Measurements from ENCODE around the gene BTG3. TPM values are rescaled to one million over a fixed set of nuclear protein-coding genes. Genes with fewer than 3 reads are reported as not detected.

BTG3 gene
- total RNA-seq, 1 experiment from 2014 or later: 76.8 TPM

DNA sequence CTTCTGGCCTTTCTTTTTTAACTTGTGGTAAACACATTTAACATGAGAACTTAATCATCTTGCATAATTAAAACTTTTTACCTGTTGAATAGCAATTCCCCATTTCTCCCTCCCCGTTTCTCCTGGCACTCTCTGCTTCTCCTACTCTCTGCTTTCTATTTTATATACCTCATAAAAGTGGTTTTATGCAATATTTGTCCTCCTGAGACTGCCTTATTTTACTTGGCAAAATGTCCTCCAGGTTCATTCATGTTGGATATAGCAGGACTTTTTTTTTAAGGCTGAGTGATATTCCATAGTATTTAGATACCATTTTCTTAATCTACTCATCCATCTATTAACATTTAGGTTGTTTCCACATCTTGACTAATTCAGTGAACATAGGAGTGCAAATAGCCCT lies 35.0 kb downstream of the BTG3 start:
- Histone ChIP-seq H3K4me1 (ENCODE audit: insufficient read depth, low read length, poor library complexity, severe bottlenecking) (no peaks in the 10 kb centered on the region), H3K9me3 (ENCODE audit: low read depth, low read length, poor library complexity, severe bottlenecking) (no peaks in the 10 kb centered on the region), H3K27me3 (replicated peaks; ENCODE audit: insufficient read depth, low read depth, low read length, poor library complexity) (no peaks in the 10 kb centered on the region), H3K27ac (ENCODE audit: low read depth, low read length, poor library complexity, severe bottlenecking) (no peak overlapping the region), H3K36me3 (ENCODE audit: insufficient read depth, low read length, poor library complexity, severe bottlenecking) (no peaks in the 10 kb centered on the region), H3K4me3 (ENCODE audit: low read depth, low read length, poor library complexity, severe bottlenecking) (no peak overlapping the region)
- intact Hi-C loops (cut with micrococcal nuclease; ENCODE audit: unreplicated experiment): no loop called here
- no peak for DNase-seq (ENCODE audit: low spot score)
- TF ChIP-seq EZH2 (IDR thresholded peaks at IDR 0.05; ENCODE audit: borderline replicate concordance, low read depth, low read length, poor library complexity, severe bottlenecking): no peak
- TF ChIP-seq, protein P1, sequence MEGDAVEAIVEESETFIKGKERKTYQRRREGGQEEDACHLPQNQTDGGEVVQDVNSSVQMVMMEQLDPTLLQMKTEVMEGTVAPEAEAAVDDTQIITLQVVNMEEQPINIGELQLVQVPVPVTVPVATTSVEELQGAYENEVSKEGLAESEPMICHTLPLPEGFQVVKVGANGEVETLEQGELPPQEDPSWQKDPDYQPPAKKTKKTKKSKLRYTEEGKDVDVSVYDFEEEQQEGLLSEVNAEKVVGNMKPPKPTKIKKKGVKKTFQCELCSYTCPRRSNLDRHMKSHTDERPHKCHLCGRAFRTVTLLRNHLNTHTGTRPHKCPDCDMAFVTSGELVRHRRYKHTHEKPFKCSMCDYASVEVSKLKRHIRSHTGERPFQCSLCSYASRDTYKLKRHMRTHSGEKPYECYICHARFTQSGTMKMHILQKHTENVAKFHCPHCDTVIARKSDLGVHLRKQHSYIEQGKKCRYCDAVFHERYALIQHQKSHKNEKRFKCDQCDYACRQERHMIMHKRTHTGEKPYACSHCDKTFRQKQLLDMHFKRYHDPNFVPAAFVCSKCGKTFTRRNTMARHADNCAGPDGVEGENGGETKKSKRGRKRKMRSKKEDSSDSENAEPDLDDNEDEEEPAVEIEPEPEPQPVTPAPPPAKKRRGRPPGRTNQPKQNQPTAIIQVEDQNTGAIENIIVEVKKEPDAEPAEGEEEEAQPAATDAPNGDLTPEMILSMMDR (conservative IDR thresholded peaks at IDR 0.05; ENCODE audit: low read depth, low read length): no peak
- ChIA-PET CTCF (interaction anchor here (0.6 kb wide), 1 partner anchor 122 kb away, joined by 8 read pairs; no protein-coding TSS in a partner anchor), POLR2A (ENCODE audit: low non-redundant PET) (no interaction called here)
- no TSS peak for BruUV-seq (replicated peaks)

DNA sequence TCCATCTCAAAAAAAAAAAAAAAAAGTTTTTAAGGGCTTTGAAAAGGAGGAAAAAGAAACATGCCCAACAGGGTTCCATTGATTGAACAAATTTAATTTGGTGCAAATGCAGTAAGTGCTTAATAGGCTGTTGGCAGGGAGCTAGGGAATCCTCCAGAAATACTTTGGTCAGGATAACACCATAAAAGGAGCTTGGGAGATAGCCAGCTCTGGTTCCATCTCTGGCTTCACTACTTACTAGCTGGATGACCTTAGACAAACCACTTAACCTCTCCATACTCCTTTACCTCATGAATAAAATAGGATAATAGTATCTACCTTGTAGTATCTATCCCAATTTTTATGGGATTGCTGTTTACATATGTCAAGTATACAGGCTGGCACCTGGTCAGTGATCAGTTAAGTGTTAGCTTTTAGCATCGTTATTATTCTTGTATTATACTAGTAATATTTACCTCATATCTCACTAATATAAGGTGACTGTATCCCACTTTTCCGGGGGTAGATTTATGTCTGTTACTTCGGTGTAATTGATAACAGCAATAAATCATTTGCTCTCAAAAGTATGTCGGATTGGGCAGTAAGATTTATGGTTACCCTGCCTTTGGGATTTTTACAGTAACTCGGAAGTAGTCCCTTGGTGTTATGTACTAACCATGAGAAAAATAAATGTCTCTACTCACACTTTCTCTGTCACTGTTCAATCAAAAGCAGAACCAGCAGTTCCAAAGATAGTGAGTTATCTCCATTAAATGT lies 36.4 kb downstream of the BTG3 start:
- no peak for DNase-seq (ENCODE audit: low spot score)

GRCh38 chr21:17575076-17575475 lies 37.6 kb downstream of the BTG3 start:
- no peaks in the 10 kb centered on the region for H3K4me1 ChIP-seq (ENCODE audit: insufficient read depth, low read length, poor library complexity, severe bottlenecking)
- BruUV-seq (replicated peaks): no TSS peak
- H3K36me3 ChIP-seq (ENCODE audit: insufficient read depth, low read length, poor library complexity, severe bottlenecking): no peaks in the 10 kb centered on the region
- no peak for TF ChIP-seq EZH2 (IDR thresholded peaks at IDR 0.05; ENCODE audit: borderline replicate concordance, low read depth, low read length, poor library complexity, severe bottlenecking)
- TF ChIP-seq, protein P1 (conservative IDR thresholded peaks at IDR 0.05; ENCODE audit: low read depth, low read length): no peak
- no peaks in the 10 kb centered on the region for H3K27me3 ChIP-seq (replicated peaks; ENCODE audit: insufficient read depth, low read depth, low read length, poor library complexity)
- intact Hi-C loops (cut with micrococcal nuclease; ENCODE audit: unreplicated experiment): no loop called here
- H3K9me3 ChIP-seq (ENCODE audit: low read depth, low read length, poor library complexity, severe bottlenecking): no peaks in the 10 kb centered on the region
- DNase-seq (ENCODE audit: low spot score): no peak
- CTCF ChIA-PET: no interaction called here
- H3K4me3 ChIP-seq (ENCODE audit: low read depth, low read length, poor library complexity, severe bottlenecking): no peak overlapping the region
- no peak overlapping the region for H3K27ac ChIP-seq (ENCODE audit: low read depth, low read length, poor library complexity, severe bottlenecking)
- POLR2A ChIA-PET (ENCODE audit: low non-redundant PET): no interaction called here

More for the DNA sequence above, 36.4 kb downstream of the BTG3 start:
- Histone ChIP-seq H3K4me1 (ENCODE audit: insufficient read depth, low read length, poor library complexity, severe bottlenecking) (no peaks in the 10 kb centered on the region), H3K36me3 (ENCODE audit: insufficient read depth, low read length, poor library complexity, severe bottlenecking) (no peaks in the 10 kb centered on the region), H3K4me3 (ENCODE audit: low read depth, low read length, poor library complexity, severe bottlenecking) (no peak overlapping the region), H3K27me3 (replicated peaks; ENCODE audit: insufficient read depth, low read depth, low read length, poor library complexity) (no peaks in the 10 kb centered on the region), H3K27ac (ENCODE audit: low read depth, low read length, poor library complexity, severe bottlenecking) (no peak overlapping the region), H3K9me3 (ENCODE audit: low read depth, low read length, poor library complexity, severe bottlenecking) (no peaks in the 10 kb centered on the region)
- CTCF ChIA-PET: no interaction called here
- no peak for TF ChIP-seq EZH2 (IDR thresholded peaks at IDR 0.05; ENCODE audit: borderline replicate concordance, low read depth, low read length, poor library complexity, severe bottlenecking)
- TF ChIP-seq, protein P1 (conservative IDR thresholded peaks at IDR 0.05; ENCODE audit: low read depth, low read length): no peak
- POLR2A ChIA-PET (ENCODE audit: low non-redundant PET): no interaction called here
- BruUV-seq (replicated peaks): no TSS peak
- intact Hi-C loops (cut with micrococcal nuclease; ENCODE audit: unreplicated experiment): no loop called here

Measured in A673 (cell line).